Adrenal gland (tissue), 12 donors: Measurements from ENCODE around the gene ASB11. TPM values are rescaled to one million over a fixed set of nuclear protein-coding genes. Genes with fewer than 3 reads are reported as not detected.

Source experiments
- DNase-seq, 7 donors: peaks; one replicate each; pipeline ENCODE4 v3.0.0-alpha.2; 2019 to 2020
- H3K27ac ChIP-seq, 5 donors: fragments of 200-600 bp; sonication (generic) in 4 of 5; 1 replicate in 3 of 5; 2 replicates in 2 of 5; pipeline versions ENCODE4 v1.5.1 to v1.8.0; 2016 to 2020; ENCODE audit warnings: mild to moderate bottlenecking in 1 of 5
- H3K27me3 ChIP-seq: fragments of 200-600 bp; 2 replicates; pipeline ENCODE4 v1.8.0; 2021
- H3K36me3 ChIP-seq, 2 donors: fragments of 200-600 bp; replicated peaks in 1 of 2; 1 replicate in 1 of 2; 2 replicates in 1 of 2; pipeline versions ENCODE4 v1.5.1 to v1.8.0; 2018 to 2022
- H3K4me1 ChIP-seq, 2 donors: fragments of 200-600 bp; replicated peaks in 1 of 2; 1 replicate in 1 of 2; 2 replicates in 1 of 2; pipeline versions ENCODE4 v1.5.1 to v1.8.0; 2018 to 2021
- H3K4me3 ChIP-seq, 4 donors: fragments of 200-600 bp; sonication (generic) in 3 of 4; one replicate each; pipeline ENCODE4 v1.5.1; 2016 to 2018
- H3K9me3 ChIP-seq, 3 donors: fragments of 200-600 bp; sonication (generic) in 1 of 3; replicated peaks in 1 of 3; 1 replicate in 2 of 3; 2 replicates in 1 of 3; pipeline versions ENCODE4 v1.5.1 to v1.8.0; 2016 to 2021
- POLR2A ChIP-seq, 2 donors: fragments of 450-650 bp; IDR thresholded peaks; one replicate each; pipeline ENCODE4 v1.6.1; 2017; ENCODE audit warnings: antibody characterized with exemption in 2 of 2, mild to moderate bottlenecking in 2 of 2, moderate library complexity in 1 of 2
- WGBS, 4 donors: extraction: QIAGEN DNeasy Blood & Tissue Kit in 2 of 4; methylation state at CpG; one replicate each; pipeline versions ENCODE4 v1.1.5 to v1.1.7; 2013 to 2017; 5-methylcytosine and 5-hydroxymethylcytosine counted together
- intact Hi-C, 2 donors: fragments of 100-400 bp; cut with DNase I; formaldehyde crosslinking; loops; one replicate each; pipeline versions ENCODE4 v1.14.1 to v1.15.0; 2022 to 2023
- polyA plus RNA-seq, 3 donors: library from polyadenylated mRNA; stranded (reverse); fragments of 200-250 nt in 2 of 3; fragments of 350-450 nt in 1 of 3; fragmentation: Illumina TruSeq in 1 of 3; extraction: RNeasy Lipid Tissue Mini Kit (QIAGEN cat#74804) in 1 of 3; gene quantifications; one replicate each; pipeline ENCODE4 v1.2.3, GENCODE V29; 2013 to 2014
- total RNA-seq, 9 donors: library from RNA; depleted of rRNA in 4 of 9; stranded (reverse); fragments of >200 nt in 4 of 9; fragments of 120-200 nt in 1 of 9; fragmentation: NEBNext Ultra II Directional in 1 of 9; extraction: Animal tissue kit (Norgen Biotek cat#: 25700) in 1 of 9; gene quantifications; one replicate each; pipeline versions ENCODE4 v1.1.0 to v1.2.4, GENCODE V29; 2013 to 2023
- TF ChIP-seq, protein P1 (sequence below), 6 experiments: fragments of 450-650 bp in 4 of 6; fragments of 200-600 bp in 2 of 6; sonication (generic) in 1 of 6; IDR thresholded peaks; 1 replicate in 5 of 6; 2 replicates in 1 of 6; pipeline versions ENCODE4 v1.5.1 to v1.8.0; 2016 to 2021; ENCODE audit warnings: antibody characterized with exemption in 6 of 6, mild to moderate bottlenecking in 2 of 6, moderate library complexity in 1 of 6
- donor health status: healthy with polysubstance abuse.
- donor health status: Bipolar disorder and iron deficiency.
- donor health status: DM: yes; HTN: yes; CAD: no.
- donor health status: DM: no; HTN: no; CAD: no.
- donor health status: DM: no; HTN: no; CAD: no.
- donor health status: DM: yes; HTN: yes; CAD: no.

Gene ASB11
- total and polyA plus RNA-seq, 12 donors = 0.14 TPM; not detected in 11

DNA sequence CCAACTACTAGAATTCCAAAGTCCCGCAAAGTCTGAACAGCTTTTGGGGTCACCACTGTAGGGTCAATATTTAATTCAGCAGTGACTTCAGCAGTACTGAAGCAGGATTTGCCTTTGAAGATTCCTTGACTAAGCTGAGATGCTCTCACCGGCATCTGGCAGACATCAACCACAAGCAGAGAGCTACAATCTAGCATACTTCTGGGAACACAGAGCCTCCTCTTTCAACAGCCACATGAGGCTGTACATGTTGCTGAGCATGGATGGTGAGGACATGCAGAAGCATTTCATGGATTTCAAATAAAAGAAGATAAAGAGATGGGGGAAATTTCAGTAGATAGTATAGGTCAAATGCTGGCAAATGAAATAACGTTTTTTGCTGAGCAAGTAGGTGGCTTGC, 6.6 kb upstream of the ASB11 start:
- WGBS, 4 donors = 69 to 93% (median 84%) methylated on average over 2 to 3 of the region's 3 CpGs
- H3K27ac ChIP-seq = no peak overlapping the region
- intact Hi-C loops = no loop called here

DNA sequence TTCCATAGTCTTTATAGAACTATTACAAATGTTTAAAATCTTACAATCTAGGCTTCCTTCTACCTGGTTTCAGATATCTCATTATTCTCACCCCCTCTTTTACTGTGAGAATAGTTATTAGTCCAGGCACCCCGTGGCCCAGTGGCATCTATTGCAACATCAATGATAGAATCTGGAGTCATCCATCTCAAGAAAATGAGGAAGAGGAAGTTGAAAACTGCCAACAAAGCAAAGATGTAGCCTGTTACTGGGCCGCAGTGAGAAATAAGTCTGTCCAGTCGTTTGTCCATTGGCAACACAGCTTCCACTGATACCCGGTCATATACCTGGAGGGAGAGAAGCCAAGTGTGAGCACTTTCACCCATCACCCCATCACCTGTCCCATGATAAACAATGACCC, 6.0 kb upstream of the ASB11 start:
- H3K9me3 ChIP-seq = no peaks in the 10 kb centered on the region
- intact Hi-C loops = no loop called here
- H3K36me3 ChIP-seq = no peaks in the 10 kb centered on the region
- no peak overlapping the region for H3K4me3 ChIP-seq
- H3K27ac ChIP-seq = no peak overlapping the region
- 55 to 80% (median 66%) methylated on average over 4 of the region's 4 CpGs for WGBS, 4 donors
- peaks cover 3% of the 10 kb centered on the region for H3K27me3 ChIP-seq
- peak in 1 of 7 donors; percentile 24 for DNase-seq
- TF ChIP-seq, protein P1, sequence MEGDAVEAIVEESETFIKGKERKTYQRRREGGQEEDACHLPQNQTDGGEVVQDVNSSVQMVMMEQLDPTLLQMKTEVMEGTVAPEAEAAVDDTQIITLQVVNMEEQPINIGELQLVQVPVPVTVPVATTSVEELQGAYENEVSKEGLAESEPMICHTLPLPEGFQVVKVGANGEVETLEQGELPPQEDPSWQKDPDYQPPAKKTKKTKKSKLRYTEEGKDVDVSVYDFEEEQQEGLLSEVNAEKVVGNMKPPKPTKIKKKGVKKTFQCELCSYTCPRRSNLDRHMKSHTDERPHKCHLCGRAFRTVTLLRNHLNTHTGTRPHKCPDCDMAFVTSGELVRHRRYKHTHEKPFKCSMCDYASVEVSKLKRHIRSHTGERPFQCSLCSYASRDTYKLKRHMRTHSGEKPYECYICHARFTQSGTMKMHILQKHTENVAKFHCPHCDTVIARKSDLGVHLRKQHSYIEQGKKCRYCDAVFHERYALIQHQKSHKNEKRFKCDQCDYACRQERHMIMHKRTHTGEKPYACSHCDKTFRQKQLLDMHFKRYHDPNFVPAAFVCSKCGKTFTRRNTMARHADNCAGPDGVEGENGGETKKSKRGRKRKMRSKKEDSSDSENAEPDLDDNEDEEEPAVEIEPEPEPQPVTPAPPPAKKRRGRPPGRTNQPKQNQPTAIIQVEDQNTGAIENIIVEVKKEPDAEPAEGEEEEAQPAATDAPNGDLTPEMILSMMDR (IDR thresholded peaks at IDR 0.05) = no peak
- no peak for TF ChIP-seq POLR2A (IDR thresholded peaks at IDR 0.05)
- no peaks in the 10 kb centered on the region for H3K4me1 ChIP-seq

More for the DNA sequence above, 6.6 kb upstream of the ASB11 start:
- no peaks in the 10 kb centered on the region for H3K36me3 ChIP-seq
- DNase-seq = no peak
- no peaks in the 10 kb centered on the region for H3K9me3 ChIP-seq
- H3K4me1 ChIP-seq = no peaks in the 10 kb centered on the region
- no peak for TF ChIP-seq POLR2A (IDR thresholded peaks at IDR 0.05)
- TF ChIP-seq, protein P1 (IDR thresholded peaks at IDR 0.05) = no peak
- no peak overlapping the region for H3K4me3 ChIP-seq
- peaks cover 3% of the 10 kb centered on the region for H3K27me3 ChIP-seq

- Histone ChIP-seq H3K4me3 (no peak overlapping the region), H3K4me1 (no peaks in the 10 kb centered on the region), H3K9me3 (no peaks in the 10 kb centered on the region), H3K36me3 (no peaks in the 10 kb centered on the region), H3K27me3 (peaks cover 3% of the 10 kb centered on the region), H3K27ac (no peak overlapping the region)
- TF ChIP-seq, protein P1 (IDR thresholded peaks at IDR 0.05) = no peak
- no peak for TF ChIP-seq POLR2A (IDR thresholded peaks at IDR 0.05)
- 53 to 74% (median 66%) methylated on average over 4 of the region's 4 CpGs for WGBS, 4 donors
- no peak for DNase-seq
- intact Hi-C loops = no loop called here
Observed at GRCh38 chrX:15320297-15320696, 4.9 kb upstream of the ASB11 start.

GRCh38 chrX:15319075-15319474, 3.6 kb upstream of the ASB11 start:
- Histone ChIP-seq H3K27ac (no peak overlapping the region), H3K36me3 (no peaks in the 10 kb centered on the region), H3K4me1 (no peaks in the 10 kb centered on the region), H3K27me3 (peaks cover 3% of the 10 kb centered on the region), H3K4me3 (no peak overlapping the region), H3K9me3 (no peaks in the 10 kb centered on the region)
- 77 to 99% (median 93%) methylated on average over 4 of the region's 4 CpGs for whole genome bisulfite sequencing, 4 donors
- intact Hi-C loops = no loop called here
- no peak for TF ChIP-seq POLR2A (IDR thresholded peaks at IDR 0.05)
- TF ChIP-seq, protein P1 (IDR thresholded peaks at IDR 0.05) = no peak
- no peak for DNase-seq
